Measurements from ENCODE around the gene UTP18. TPM values are rescaled to one million over a fixed set of nuclear protein-coding genes. Genes with fewer than 3 reads are reported as not detected.
A peak's percentile ranks its signal among the peaks of the same experiment; 100 is the strongest.

UTP18 gene
- total and polyA plus RNA-seq, 2 of the 13 experiments (the other 11 are each of a cell fraction or from before 2014, with no cell fraction given), result 35.2 to 104 TPM

GRCh38 chr17:51259564-51260236 is 646 bp upstream of the UTP18 start, which contains the start of gene MBTD1 (continued):
- TF ChIP-seq ZNF512 (CRISPR knock-in tag; IDR thresholded peaks at IDR 0.05) (no peak), ARID5B (CRISPR knock-in tag; IDR thresholded peaks at IDR 0.05) (no peak), ZNF646 (CRISPR knock-in tag; IDR thresholded peaks at IDR 0.05) (no peak), FIP1L1 (IDR thresholded peaks at IDR 0.05; ENCODE audit: borderline replicate concordance, insufficient read depth, low read depth, low read length) (no peak), RFX3 (CRISPR knock-in tag; IDR thresholded peaks at IDR 0.05) (no peak), ZNF281 (CRISPR knock-in tag; IDR thresholded peaks at IDR 0.05; ENCODE audit: borderline replicate concordance) (peak; percentile 73; the same call in 1 of the 2 replicates)

Measured in HepG2 (cell line).